Stimulated activated naive CD8-positive, alpha-beta T cell treated with anti-CD3 and anti-CD28 coated beads, Interleukin-15, Interleukin-2, amounts not matched to agents 100 ng/mL and 50 ng/mL, for 24 hours (primary cell): ENCODE results near the gene RAB14.
"Not testable (repeated sequence)": the region's sequence is repeated elsewhere in the genome, so short reads cannot be mapped to it uniquely, and the experiment has no call there.

ENCODE experiments used
- H3K27ac Mint-ChIP-seq: one replicate; pipeline ENCODE4 v1.8.0; 2021; ENCODE audit warnings: mild to moderate bottlenecking, mixed read lengths
- H3K27me3 Mint-ChIP-seq: one replicate; pipeline ENCODE4 v1.8.0; 2021; ENCODE audit warnings: mixed read lengths
- H3K36me3 Mint-ChIP-seq: one replicate; pipeline ENCODE4 v1.8.0; 2021; ENCODE audit warnings: low read depth, mixed read lengths
- H3K4me1 Mint-ChIP-seq: one replicate; pipeline ENCODE4 v1.8.0; 2021; ENCODE audit warnings: low read depth, mixed read lengths
- H3K4me3 Mint-ChIP-seq: one replicate; pipeline ENCODE4 v1.8.0; 2021; ENCODE audit warnings: mild to moderate bottlenecking, mixed read lengths
- H3K9me3 Mint-ChIP-seq: one replicate; pipeline ENCODE4 v1.8.0; 2021; ENCODE audit warnings: mixed read lengths

Gene RAB14

GRCh38 chr9:121133104-121133816 lies 68.4 kb downstream of the RAB14 start:
- Mint-ChIP-seq H3K36me3 (peaks cover 83% of the 10 kb centered on the region), H3K9me3 (no peaks in the 10 kb centered on the region), H3K4me1 (peaks cover 53% of the 10 kb centered on the region), H3K27ac (peak overlapping the region; percentile 50), H3K4me3 (no peak overlapping the region), H3K27me3 (no peaks in the 10 kb centered on the region)

- Mint-ChIP-seq H3K36me3 (peaks cover 85% of the 10 kb centered on the region), H3K4me1 (peaks cover 66% of the 10 kb centered on the region), H3K27ac (peak overlapping the region; percentile 9)
Observed at GRCh38 chr9:121129384-121129783, 72.3 kb downstream of the RAB14 start.

More at GRCh38 chr9:121129384-121129783, 72.3 kb downstream of the RAB14 start:
- H3K27me3 Mint-ChIP-seq, H3K9me3 Mint-ChIP-seq, H3K4me3 Mint-ChIP-seq: not testable (repeated sequence)
